Dermis lymphatic vessel endothelial cell (primary cell): ENCODE results near the gene LSR. TPM values are rescaled to one million over a fixed set of nuclear protein-coding genes. Genes with fewer than 3 reads are reported as not detected.

ENCODE experiments used
- total RNA-seq: library from RNA; depleted of rRNA; stranded (reverse); fragments of >200 nt; gene quantifications from 2 replicates; pipeline ENCODE4 v1.2.1, GENCODE V29; 2014

Gene LSR
- 0.34 and 3.5 TPM in 2 replicates for total RNA-seq

GRCh38 chr19:35248310-35249145, at the start of gene LSR:
Gene LSR, plus strand, starts transcription at chr19:35249002. Its CDS starts 21 bp downstream, at chr19:35249023.

GRCh38 chr19:35228177-35228930, 20.4 kb upstream of the LSR start, which contains the start of gene FAM187B:
Gene FAM187B, minus strand, starts transcription at chr19:35228739. Its CDS starts 59 bp downstream, at chr19:35228680.

GRCh38 chr19:35268536-35269437, 20.0 kb downstream of the LSR start, which contains the start of gene USF2:
Gene USF2, plus strand, starts transcription at chr19:35268962. Its CDS starts 140 bp downstream, at chr19:35269102.

GRCh38 chr19:35291916-35292315, 43.1 kb downstream of the LSR start, which contains the start of gene MAG:
Gene MAG, plus strand, starts transcription at chr19:35292161. Its CDS starts 3,248 bp downstream, at chr19:35295409.

Other genes starting within 250 kb of the LSR start
- gene GRAMD1A, start 248.7 kb upstream of the LSR start, total RNA-seq: 27.6 and 31.9 TPM in 2 replicates
- gene SCN1B, start 218.5 kb upstream of the LSR start, total RNA-seq: 8.8 and 12.2 TPM in 2 replicates
- under 0.01 and 0.09 TPM in 2 replicates for gene HPN, start 207.3 kb upstream of the LSR start, total RNA-seq
- gene FXYD3, start 133.2 kb upstream of the LSR start, total RNA-seq: not detected in 2 replicates
- gene LGI4, start 113.9 kb upstream of the LSR start, total RNA-seq: not detected in 2 replicates
- not detected in 2 replicates for gene FXYD1, start 110.2 kb upstream of the LSR start, total RNA-seq
- not detected in 2 replicates for gene FXYD7, start 105.7 kb upstream of the LSR start, total RNA-seq
- 22.2 and 27.3 TPM in 2 replicates for gene FXYD5, start 94.3 kb upstream of the LSR start, total RNA-seq
- not detected in 2 replicates for gene FAM187B, start 20.3 kb upstream of the LSR start, total RNA-seq
- gene USF2, start 20.0 kb downstream of the LSR start, total RNA-seq: 35.2 and 43.8 TPM in 2 replicates
- gene HAMP, start 33.5 kb downstream of the LSR start, total RNA-seq: 0.17 and 0.22 TPM in 2 replicates
- not detected in 2 replicates for gene MAG, start 43.2 kb downstream of the LSR start, total RNA-seq
- 0.11 and 0.26 TPM in 2 replicates for gene CD22, start 80.2 kb downstream of the LSR start, total RNA-seq
- gene FFAR1, start 98.9 kb downstream of the LSR start, total RNA-seq: not detected in 2 replicates
- gene FFAR3, start 109.5 kb downstream of the LSR start, total RNA-seq: not detected in 2 replicates
- not detected in 2 replicates for gene GPR42, start 122.1 kb downstream of the LSR start, total RNA-seq
- not detected in 2 replicates for gene FFAR2, start 199.3 kb downstream of the LSR start, total RNA-seq
- not detected in 2 replicates for gene KRTDAP, start 241.5 kb downstream of the LSR start, total RNA-seq